A549 (cell line): ENCODE results near the gene INTS6L.

ENCODE experiments used
- MYC ChIP-seq: IDR thresholded peaks from 2 replicates; pipeline ENCODE4 v1.6.1; 2012; ENCODE audit warnings: mild to moderate bottlenecking, inconsistent platforms, low read length, improper control_type of control experiment, borderline replicate concordance
- PBX3 ChIP-seq: IDR thresholded peaks from 2 replicates; pipeline ENCODE4 v1.6.1; 2012
- POLR2A ChIP-seq: IDR thresholded peaks from 2 replicates; pipeline ENCODE4 v1.6.1; 2012; ENCODE audit warnings: mild to moderate bottlenecking, low read length
- RAD21 ChIP-seq, 2 experiments: fragments of >200 bp in 1 of 2; sonication (Bioruptor Twin) in 1 of 2; formaldehyde crosslinking in 1 of 2; IDR thresholded peaks in 1 of 2; conservative IDR thresholded peaks in 1 of 2; 2 replicates in 1 of 2; 3 replicates in 1 of 2; pipeline ENCODE4 v1.6.1; 2012 to 2018; ENCODE audit warnings: inconsistent platforms in 1 of 2
- RFX5 ChIP-seq: fragments of 450-650 bp; IDR thresholded peaks from 2 replicates; pipeline ENCODE4 v1.7.1; 2014; ENCODE audit warnings: antibody characterized with exemption, mild to moderate bottlenecking, moderate library complexity
- TF ChIP-seq, protein P1 (sequence below): fragments of >200 bp; sonication (Bioruptor Twin); formaldehyde crosslinking; IDR thresholded peaks from 3 replicates; pipeline ENCODE4 v1.5.1; 2016
- TF ChIP-seq, protein P2 (sequence below): IDR thresholded peaks from 2 replicates; pipeline ENCODE4 v1.6.1; 2012; ENCODE audit warnings: low read depth, borderline replicate concordance

DNA sequence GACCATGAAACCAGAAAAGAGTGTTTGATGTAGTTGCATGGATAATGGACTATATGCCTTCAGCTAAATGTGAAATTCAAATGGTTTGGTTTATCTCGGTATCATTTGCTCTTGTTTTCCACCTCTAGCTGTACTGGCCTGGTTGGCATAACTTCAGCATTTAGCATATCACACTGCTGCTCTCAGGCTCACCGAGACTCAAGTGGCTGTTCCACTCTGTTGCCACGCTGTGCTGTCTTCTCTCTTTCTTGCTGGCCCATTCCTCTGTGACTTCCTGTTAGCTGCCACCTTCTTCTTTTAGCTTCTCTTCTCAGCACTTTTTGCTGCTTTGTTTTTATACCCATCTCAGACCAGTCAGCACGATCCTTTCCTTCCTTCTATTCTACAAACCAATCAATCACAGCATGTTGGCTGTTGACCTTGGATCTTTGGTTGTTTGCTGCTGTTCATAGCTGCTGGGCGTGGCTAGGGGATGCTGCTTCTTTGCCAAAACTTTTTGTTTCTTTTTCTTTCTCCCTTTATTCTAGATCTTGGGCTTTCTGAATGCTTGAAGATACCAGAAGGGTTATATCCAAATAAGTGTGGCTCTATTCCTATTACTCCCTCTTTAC, 24.0 kb downstream of the INTS6L start:
- TF ChIP-seq, protein P1, sequence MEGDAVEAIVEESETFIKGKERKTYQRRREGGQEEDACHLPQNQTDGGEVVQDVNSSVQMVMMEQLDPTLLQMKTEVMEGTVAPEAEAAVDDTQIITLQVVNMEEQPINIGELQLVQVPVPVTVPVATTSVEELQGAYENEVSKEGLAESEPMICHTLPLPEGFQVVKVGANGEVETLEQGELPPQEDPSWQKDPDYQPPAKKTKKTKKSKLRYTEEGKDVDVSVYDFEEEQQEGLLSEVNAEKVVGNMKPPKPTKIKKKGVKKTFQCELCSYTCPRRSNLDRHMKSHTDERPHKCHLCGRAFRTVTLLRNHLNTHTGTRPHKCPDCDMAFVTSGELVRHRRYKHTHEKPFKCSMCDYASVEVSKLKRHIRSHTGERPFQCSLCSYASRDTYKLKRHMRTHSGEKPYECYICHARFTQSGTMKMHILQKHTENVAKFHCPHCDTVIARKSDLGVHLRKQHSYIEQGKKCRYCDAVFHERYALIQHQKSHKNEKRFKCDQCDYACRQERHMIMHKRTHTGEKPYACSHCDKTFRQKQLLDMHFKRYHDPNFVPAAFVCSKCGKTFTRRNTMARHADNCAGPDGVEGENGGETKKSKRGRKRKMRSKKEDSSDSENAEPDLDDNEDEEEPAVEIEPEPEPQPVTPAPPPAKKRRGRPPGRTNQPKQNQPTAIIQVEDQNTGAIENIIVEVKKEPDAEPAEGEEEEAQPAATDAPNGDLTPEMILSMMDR = no peak
- TF ChIP-seq MYC (no peak), POLR2A (no peak), RFX5 (no peak), PBX3 (no peak), RAD21 (conservative IDR thresholded peaks at IDR 0.05 in 1 of 2, IDR thresholded peaks at IDR 0.05 in 1 of 2) (no peak)
- TF ChIP-seq, protein P2, sequence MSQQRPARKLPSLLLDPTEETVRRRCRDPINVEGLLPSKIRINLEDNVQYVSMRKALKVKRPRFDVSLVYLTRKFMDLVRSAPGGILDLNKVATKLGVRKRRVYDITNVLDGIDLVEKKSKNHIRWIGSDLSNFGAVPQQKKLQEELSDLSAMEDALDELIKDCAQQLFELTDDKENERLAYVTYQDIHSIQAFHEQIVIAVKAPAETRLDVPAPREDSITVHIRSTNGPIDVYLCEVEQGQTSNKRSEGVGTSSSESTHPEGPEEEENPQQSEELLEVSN = no peak
